ENCODE data around the gene IL2RA.

Gene IL2RA

DNA sequence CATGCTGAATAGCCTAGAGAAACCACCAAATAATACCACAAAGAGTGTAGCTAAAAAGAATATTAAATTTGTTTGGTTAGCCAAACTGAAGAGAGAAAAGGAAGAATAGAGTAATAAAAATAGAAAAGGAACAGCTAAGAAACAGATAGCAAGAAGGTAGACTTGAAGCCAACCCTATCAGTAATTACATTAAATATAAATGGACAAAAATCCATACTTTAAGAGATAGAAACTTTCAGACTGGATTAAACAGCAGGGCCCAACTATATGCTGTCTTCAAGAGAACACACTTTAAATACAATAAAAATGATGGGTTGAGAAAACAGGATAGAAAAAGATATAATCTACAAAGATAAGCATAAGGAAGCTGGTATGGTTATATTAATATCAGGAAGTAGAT is 31.2 kb downstream of the IL2RA start:
- TF ChIP-seq, protein P1, sequence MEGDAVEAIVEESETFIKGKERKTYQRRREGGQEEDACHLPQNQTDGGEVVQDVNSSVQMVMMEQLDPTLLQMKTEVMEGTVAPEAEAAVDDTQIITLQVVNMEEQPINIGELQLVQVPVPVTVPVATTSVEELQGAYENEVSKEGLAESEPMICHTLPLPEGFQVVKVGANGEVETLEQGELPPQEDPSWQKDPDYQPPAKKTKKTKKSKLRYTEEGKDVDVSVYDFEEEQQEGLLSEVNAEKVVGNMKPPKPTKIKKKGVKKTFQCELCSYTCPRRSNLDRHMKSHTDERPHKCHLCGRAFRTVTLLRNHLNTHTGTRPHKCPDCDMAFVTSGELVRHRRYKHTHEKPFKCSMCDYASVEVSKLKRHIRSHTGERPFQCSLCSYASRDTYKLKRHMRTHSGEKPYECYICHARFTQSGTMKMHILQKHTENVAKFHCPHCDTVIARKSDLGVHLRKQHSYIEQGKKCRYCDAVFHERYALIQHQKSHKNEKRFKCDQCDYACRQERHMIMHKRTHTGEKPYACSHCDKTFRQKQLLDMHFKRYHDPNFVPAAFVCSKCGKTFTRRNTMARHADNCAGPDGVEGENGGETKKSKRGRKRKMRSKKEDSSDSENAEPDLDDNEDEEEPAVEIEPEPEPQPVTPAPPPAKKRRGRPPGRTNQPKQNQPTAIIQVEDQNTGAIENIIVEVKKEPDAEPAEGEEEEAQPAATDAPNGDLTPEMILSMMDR (IDR thresholded peaks at IDR 0.05; ENCODE audit: insufficient read depth, missing control alignments): no peak
- FAIRE-seq: no peak
- no peak for DNase-seq (ENCODE audit: insufficient read length, low spot score)

DNA sequence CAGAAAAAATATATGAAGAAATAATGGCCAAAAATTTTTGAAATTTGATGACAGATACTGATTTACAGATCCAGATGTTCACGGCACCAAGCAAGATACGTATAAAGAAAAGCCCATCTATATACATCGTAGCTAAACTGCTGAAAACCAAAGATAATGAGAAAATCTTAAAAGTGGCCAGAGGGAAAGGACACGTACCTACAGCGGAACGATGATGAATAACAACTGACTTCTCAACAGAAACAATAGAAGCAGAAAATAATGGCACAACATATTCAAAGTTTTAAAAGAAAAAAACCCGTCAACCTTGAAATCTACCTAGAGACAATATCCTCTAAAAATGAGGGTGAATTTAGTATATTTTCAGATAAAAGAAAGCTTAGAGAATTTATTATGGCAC is 31.9 kb downstream of the IL2RA start:
- no peak for FAIRE-seq
- TF ChIP-seq, protein P1 (IDR thresholded peaks at IDR 0.05; ENCODE audit: insufficient read depth, missing control alignments): no peak
- no peak for DNase-seq (ENCODE audit: insufficient read length, low spot score)

DNA sequence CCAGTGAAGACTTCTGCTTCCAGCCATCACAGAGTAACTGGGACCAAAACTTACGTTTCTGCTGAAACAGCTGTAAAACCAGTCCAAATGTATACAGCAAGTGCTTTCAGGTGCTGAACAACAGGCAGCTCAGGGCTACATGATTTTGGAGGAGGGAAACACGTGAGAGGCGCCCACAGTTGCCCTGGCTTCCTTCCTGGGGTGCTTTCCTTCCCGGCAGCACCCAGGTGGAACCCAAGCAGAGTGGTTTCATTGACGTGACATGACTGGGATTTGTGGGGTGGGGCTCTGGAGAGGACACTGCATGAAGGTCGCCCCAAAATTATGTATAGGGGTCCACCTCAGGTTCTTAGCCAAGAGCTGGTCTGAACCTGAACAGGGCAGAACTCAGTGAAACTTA is 34.2 kb downstream of the IL2RA start:
- FAIRE-seq (no peak), DNase-seq (ENCODE audit: insufficient read length, low spot score) (no peak)

DNA sequence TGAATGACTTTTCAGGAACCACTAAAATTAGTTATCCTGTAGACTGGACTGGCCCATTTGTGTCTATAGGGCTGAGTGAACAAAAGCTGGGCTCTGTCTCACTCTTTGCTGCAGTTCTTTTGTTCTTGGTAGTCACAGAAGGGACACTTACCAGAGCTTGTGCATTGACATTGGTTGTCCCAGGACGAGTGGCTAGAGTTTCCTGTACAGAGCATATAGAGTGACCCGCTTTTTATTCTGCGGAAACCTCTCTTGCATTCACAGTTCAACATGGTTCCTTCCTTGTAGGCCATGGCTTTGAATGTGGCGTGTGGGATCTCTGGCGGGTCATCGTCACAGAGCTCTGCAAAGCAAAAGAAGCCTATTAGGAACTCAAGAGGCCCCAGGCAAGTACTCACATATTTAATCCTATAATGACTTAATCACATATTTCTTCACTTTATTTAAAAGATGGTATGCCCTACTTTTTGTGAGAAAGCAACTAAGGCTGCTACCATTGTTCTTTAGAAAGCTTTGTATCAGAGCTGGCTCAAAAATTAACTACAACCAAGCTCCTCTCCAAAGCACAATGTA is 36.4 kb downstream of the IL2RA start:
- DNase-seq (ENCODE audit: insufficient read length, low spot score): no peak
- TF ChIP-seq, protein P1 (IDR thresholded peaks at IDR 0.05; ENCODE audit: insufficient read depth, missing control alignments): no peak
- no peak for FAIRE-seq

More for the DNA sequence above, 34.2 kb downstream of the IL2RA start:
- TF ChIP-seq, protein P1 (IDR thresholded peaks at IDR 0.05; ENCODE audit: insufficient read depth, missing control alignments): no peak

DNA sequence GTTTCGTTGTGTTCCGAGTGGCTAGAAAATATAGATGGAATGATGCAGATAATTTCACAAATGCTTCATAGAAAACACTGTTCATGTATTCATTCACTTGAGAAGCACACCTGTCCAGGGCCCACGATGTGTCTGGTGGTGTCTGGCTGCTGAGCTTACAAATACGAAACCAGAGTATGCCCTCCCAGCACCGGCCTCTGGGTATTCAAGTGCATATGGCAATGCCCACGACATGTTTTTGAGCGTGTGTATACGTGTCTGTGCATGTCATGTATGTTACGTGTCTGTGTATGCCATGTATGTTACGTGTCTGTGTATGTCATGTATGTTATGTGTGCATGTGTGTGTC is 37.9 kb downstream of the IL2RA start:
- no peak for FAIRE-seq
- DNase-seq (ENCODE audit: insufficient read length, low spot score): no peak
- TF ChIP-seq, protein P1 (IDR thresholded peaks at IDR 0.05; ENCODE audit: insufficient read depth, missing control alignments): no peak

DNA sequence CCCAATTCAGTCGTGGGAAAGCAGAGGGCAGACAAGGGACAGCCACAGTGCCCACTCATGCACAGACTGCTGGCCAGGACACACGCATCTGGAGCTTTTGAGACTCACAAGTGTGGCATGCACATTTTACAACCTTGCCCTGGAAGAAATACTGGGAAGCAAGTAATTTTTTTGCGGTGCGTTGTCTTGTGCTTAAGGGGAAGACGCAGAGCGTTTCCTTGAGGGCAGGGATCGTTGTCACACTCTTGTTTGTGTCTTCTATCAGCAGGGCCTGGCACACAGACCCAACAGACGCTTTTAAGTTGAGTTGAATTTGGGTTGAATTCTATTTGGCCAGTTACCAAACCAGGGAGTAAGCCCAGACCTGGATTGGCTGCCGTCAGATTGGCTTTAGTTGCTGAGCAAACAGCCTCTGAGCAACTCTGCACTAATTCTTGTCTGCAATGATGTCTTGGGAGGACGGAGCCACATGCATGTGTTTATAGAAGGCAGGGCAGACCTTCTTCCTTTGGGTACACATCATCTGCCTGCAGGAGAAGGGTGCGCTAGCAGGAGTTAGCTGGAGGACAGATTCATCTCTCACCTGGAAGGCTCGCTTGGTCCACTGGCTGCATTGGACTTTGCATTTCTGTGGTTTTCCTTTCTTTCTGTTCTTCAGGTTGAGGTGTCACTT is 38.4 kb downstream of the IL2RA start:
- FAIRE-seq (no peak), DNase-seq (ENCODE audit: insufficient read length, low spot score) (no peak)
- TF ChIP-seq, protein P1 (IDR thresholded peaks at IDR 0.05; ENCODE audit: insufficient read depth, missing control alignments): no peak

DNA sequence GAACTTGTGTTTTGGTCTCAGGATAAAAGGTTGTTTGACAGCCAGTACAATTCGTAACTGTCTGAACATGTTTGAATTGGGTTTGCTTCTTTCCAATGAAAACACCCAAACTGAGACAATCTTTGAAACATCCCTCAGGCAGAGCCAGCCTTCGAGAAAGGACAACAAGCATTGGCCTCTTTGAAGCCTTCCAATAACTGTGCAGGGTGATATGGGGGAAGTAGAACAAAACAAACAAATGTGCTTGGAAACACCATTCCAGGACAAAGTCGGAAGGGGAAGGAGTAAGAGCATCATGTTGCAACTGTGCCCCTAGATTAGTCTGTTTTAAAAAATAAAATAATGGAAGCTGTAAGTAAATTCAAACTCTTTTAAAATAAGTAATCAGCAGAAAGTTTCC is 39.5 kb downstream of the IL2RA start:
- TF ChIP-seq, protein P1 (IDR thresholded peaks at IDR 0.05; ENCODE audit: insufficient read depth, missing control alignments): no peak
- DNase-seq (ENCODE audit: insufficient read length, low spot score): no peak
- FAIRE-seq: no peak
